ENCODE measurements around the gene TMEM50B.
A peak's percentile ranks its signal among the peaks of the same experiment; 100 is the strongest.
"Not testable (repeated sequence)": the region's sequence is repeated elsewhere in the genome, so short reads cannot be mapped to it uniquely, and the experiment has no call there.

TMEM50B gene

DNA sequence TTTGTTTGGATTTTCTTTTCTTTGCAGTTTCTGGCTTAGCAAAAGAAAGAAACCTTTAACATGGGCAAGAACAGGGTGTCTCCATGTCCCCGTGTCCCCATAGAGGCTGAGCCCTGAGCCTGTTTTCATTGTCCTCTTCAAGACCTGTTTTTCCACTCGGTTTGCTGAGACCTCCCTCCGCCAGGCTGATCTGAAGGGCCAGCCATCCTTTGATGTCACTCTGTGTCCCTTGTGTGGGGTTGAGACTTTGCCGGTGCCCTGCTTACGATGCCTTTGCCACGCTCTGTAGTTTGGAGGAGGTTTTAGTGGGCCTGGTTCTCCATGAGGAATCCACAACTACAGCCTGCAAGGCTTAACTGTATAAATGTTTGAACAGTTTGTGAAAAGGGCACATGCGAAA is 52.7 kb downstream of the TMEM50B start:
- no peak for DNase-seq (ENCODE audit: low spot score)

DNA sequence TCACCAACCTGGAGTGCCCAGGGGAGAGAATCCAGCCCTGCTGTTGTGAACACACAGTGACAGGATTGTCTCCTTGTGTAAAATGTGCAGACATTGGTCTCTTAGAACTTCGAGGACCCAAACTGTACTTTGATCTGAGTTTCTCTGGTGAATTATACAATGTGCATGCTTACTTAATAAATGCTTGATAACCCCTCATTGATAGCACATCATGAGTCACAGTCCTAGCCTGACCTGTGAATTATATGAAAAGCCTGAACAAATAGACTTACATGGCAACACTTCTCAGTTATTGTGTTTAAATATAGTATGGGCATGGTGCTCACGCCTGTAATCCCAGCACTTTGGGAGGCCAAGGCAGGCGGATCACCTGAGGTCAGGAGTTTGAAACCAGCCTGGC is 53.9 kb downstream of the TMEM50B start:
- no peak for DNase-seq (ENCODE audit: low spot score)

DNA sequence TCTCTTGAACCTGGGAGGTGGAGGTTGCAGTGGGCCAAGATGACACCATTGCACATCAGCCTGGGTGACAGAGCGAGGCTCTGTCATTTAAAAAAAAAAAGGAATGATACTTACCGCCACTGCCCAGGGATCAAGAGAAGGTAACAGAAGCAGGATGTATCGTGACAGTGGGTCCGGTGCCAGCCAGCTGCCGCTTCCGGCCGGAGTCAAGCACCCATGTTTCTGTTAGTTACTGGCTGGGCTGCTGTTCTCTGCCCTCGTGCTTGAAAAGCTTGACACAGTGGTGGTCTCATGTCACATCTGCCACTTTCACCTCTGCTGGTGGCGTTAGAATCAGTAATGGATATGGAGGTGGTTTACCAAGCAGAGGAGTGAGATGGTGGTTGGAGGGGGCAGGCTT is 55.6 kb downstream of the TMEM50B start:
- DNase-seq (ENCODE audit: low spot score), result no peak

DNA sequence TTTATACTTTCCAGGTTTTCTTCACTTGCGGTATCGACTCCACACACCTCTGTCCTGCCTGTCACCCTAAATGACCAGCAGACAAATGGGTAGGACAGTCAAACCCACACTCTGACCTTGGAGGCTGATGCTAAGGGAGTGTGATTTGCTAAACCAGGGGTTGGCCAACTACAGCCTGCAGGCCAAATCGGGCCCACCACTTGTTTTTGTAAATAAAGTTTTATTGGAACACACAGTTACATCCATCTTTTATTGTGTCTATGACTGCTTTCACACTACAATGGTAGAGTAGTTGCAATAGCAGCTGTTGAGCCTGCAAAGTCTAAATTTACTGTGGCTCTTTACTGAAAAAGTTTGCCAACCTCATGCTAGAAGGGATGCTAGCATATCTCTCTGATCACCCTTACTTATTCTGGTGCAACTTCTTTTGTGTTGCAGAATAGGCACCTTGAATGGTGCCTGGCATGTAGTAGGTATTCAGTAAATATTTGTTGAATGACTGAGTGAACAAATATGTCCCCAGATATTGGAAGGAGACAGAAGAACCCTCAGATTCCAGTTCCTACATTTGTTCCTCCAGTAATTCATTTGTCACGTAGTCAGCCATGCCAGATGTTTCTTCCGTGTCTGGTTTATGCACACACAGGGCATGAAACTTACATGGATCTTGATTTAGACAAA is 57.9 kb downstream of the TMEM50B start:
- no peak for DNase-seq (ENCODE audit: low spot score)

DNA sequence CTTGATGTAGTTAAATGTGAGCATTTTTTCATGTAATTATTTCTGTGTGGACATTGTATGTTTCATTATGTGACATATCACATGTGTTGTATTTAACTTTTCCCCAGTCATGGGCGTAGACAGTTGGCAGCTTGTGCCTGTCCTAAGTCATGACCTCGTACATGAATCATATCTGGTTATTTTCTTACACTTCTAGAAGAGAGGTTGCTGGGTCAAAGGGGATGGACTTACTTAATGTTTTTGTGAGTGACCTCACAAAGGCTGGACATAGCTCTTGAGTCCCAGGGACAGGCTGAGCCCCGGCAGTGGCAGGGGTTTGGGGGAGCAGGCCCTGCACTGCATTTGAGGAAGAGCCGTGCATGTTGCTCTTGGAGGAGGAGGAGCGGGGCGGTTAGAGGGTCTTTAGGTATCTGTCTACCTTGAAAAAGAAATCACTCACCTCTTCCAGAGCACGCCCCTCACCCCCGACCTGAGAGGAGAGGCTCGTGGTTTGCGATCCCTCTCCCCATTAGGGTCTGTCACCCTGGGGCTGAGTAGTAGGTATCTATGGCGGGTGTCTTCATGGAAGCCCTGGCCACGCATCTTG is 60.1 kb downstream of the TMEM50B start:
- no peak for DNase-seq (ENCODE audit: low spot score)

DNA sequence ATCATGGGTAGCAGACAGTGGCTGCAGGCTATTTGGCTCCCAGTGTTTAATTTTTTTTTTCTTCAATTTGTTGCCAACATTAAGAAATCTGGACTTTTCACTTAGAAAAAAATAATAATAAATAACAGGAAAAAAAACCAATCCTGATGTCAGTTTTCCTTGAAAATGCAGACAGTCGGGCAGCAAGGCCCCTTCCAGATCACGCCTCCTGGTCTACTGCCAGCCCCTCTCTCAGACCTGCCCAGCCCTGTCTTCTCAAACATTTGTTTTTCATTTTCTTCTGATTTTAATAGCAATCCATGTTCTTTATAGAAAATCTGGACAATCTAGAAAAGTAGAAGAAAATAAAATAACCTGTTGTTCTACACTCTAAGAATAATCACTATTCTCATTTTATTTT is 61.1 kb downstream of the TMEM50B start:
- no peak for DNase-seq (ENCODE audit: low spot score)

DNA sequence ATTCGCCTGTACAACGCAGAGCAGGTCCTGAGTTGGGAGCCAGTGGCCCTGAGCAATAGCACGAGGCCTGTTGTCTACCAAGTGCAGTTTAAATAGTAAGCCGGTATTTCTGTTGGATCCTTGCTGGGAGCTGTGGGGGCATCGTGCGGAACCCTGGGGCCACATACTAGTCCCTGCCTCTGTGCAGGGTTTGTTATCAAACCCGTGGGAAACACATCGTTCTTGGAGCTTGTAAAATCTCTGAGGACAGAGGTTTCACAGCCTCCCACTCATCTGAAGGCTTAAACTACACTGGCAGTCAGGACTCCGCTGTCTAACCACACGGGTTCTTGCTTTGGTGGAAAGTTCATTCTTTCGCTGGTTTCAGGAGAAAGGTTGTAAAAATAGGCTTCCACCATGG is 64.8 kb downstream of the TMEM50B start:
- DNase-seq (ENCODE audit: low spot score), result no peak

DNA sequence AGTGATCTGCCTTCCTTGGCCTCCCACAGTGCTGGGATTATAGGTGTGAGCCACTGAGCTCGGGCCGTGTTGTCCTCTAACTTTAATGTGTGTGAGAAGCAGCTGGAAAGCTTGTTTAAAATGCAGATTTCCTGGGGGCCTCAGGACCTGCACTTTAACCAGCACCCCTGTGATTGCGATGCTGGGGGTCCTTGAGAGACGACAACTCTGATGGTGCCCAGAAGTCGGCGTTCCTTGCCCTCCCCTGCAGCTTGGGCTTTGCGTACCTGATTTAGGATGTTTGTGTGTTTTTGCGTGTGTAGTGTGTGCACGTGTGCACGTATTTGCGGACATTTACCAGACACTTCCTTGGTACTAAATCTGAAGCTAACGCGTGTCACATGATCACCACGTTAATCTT is 65.7 kb downstream of the TMEM50B start:
- DNase-seq (ENCODE audit: low spot score), result no peak

DNA sequence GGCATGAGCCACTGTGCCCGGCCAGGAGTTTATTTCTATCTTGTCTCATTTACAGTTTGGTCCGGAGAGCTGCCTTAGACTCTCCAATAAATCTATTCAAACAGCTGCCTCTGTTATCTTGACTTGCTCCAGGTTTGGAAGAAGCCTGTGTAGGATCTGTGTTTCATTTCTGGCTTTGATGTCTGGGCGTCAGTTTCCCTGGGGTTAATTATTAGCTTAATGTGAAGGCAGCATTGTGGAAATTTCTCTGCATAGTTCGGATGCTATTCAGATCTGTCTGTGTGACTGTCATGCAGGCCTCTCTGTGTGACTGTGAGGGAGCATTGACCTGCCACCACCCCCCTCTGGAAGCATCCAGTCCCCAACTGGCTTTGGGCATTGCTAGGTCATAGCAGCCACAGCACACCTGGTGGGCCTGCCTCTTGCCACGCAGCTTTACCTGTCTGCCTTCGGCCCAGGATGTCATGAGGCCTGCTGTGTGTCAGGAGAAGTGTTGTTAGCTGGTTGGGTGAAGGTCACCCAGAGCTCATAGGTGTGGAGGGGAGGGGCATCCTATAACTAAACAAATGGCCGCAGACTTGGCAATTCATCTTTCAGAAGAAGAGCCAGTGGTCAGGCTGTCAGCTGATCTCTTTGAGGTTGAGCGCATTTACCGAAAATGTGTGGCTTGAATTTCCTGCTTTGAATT is 66.8 kb downstream of the TMEM50B start:
- no peak for DNase-seq (ENCODE audit: low spot score)

DNA sequence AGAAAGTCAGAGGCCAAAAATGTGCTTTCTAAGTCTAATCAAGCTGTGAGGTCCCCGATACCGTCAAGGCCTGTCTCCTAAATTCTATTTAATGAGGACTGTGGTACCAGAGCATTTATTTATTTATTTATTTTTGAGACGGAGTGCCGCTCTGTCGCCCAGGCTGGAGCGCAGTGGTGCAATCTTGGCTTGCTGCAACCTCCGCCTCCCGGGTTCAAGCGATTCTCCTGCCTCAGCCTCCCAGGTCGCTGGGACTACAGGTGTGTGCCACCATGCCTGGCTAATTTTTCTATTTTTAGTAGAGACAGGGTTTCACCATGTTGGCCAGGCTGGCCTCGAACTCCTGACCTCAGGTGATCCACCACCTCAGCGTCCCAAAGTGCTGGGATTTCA is 67.3 kb downstream of the TMEM50B start:
- DNase-seq (ENCODE audit: low spot score), result not testable (repeated sequence)

DNA sequence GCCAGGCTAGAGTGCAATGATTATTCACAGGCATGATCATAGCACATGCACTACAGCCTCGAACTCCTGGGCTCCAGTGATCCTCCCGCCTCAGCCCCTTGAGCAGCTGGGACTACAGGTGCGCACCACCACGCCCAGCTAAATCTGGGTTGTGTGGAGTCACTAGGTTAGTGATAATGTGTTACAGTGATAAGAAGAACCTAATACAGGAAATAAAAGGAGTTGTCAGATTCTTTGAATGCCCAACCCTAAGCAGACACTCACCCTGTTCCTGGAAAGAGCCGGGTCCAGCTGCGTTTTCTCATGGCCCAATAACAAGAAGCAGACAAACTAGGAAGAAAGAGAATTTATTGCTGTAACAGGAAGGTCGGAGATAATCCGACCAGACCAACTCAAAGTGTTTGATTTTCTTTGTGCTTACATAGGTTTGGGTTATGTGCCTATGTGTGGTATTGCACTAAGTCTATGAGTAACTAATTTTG is 67.8 kb downstream of the TMEM50B start:
- no peak for DNase-seq (ENCODE audit: low spot score)

DNA sequence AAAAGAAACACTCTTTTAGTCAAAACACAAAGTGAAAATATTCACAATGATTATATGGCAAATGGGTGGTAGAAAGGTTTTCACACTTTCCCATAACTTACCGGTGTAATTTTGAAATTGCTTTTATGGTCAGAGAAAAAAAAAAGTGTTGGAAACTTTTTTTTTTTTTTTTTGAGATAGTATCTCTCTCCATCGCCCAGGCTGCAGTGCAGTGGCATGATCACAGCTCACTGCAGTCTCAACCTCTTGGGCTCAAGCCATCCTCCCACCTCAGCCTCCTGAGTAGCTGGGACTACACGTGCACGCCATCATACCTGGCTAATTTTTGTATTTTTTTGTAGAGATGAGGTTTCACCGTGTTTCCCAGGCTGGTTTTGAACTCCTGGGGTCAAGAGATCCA is 73.3 kb downstream of the TMEM50B start:
- DNase-seq (ENCODE audit: low spot score), result no peak

DNA sequence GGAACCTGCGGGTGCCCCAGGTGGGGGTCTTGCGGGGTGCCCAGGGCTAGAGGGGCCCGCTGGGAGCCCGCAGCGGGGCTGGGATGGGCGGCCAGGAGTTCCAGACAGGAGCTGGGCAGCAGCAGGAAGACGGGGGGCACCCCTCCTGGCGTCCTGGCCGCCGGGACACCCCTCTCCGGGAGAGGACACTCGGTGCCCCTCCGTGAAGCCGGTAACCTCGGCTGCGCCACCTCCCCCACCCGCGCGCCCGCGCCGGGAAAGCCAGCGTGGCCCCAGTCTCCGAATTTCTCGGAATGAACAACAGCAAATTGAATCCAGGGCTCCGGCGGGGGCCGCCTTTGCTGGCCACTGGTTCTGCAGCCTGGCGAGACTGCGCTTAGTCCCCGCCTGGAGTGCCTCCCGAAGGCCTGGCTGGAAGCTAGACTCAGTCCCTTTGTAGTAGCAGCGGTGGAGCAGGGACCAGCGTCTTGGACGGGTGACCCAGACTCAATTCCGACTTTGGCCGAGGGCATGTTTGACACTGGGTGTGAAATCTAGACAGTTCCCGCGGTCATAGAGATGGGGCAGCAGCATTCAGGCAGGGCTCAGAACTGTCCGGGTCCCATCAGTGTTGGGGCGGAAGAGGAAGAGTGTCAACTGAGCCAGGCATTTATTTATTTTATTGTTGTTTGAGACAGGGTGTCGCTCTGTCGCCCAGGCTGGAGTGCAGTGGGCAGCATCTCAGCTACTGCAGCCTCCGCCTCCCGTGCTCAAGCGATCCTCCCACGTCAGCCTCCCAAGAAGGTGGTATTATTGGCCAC is 75.8 kb downstream of the TMEM50B start:
- peak; percentile 38 for DNase-seq (ENCODE audit: low spot score)

DNA sequence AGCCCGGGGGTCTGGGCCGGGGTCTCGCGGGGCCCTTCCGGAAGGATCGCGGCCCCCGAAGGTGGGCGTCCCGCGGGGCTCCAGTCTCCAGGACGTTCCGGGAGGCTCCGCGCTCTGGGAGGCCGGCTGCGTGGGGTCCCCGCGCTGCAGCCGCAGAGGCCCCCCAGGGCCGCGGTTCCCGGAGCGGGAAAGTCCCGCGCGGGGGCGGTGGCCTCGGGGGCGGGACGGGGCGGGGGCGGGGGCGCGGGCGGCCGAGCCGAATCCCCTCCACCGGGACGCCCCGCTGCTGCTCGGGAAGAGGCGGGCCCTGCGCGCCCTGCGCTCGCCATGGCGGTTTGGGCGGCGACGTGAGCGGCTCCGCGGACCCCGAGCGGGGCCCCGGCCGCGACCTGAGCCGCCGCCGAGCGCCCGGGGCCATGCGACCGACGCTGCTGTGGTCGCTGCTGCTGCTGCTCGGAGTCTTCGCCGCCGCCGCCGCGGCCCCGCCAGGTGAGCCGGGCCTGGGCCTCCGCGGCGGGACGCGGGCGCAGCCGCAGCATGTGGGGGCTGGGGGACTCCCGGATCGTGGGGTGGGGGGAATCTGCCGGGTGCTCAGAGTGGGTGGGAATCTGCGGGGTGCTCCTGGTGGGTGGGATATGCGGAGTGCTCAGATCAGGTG is 76.5 kb downstream of the TMEM50B start, which contains the start of gene IFNGR2:
Gene IFNGR2 (plus strand): TSS at position 286 of the 658 bp plus-strand sequence. CDS start 131 bp downstream, at position 417.
- DNase-seq (ENCODE audit: low spot score), result no peak

DNA sequence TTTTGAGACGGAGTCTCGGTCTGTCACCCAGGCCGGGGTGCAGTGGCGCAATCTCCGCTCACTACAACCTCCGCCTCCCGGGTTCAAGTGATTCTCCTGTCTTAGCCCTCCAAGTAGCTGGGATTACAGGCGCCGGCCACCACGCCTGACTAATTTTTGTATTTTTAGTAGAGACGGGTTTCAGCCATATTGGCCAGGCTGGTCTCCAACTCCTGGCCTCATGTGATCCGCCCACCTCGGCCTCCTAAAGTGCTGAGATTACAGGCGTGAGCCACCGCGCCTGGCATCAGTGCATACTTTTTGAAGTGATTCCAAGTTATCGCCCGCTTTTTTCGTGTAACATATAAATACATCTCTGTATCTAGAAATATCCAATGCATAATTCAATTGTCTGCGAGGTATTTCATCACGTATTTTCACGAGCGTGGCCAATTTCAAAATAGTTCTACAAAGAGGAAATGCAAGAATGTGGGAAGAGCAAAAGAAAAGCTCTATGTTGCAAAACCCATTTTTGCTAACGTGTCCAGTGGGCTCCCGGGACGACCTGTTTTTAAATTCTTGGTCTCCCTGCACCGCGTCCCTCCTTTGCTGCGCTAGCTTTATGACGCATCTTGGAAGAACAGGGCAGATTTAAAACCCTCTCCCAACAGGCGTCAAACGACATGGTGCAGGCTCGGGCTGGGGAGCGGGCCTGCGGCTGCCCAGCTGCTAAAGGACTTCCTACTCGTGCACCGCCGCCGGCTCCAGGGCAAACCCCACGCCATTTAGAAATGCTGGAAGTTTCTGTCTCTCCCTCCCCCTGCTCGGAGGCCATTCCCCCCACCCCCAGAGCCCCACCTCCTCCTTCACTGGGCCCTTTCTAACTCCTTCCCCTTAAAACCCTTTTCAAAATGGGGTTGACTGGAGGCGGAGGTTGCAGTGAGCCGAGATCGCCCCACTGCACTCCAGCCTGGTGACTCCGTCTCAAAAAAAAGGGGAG is 77.5 kb downstream of the TMEM50B start:
- DNase-seq (ENCODE audit: low spot score), result peak; percentile 53

DNA sequence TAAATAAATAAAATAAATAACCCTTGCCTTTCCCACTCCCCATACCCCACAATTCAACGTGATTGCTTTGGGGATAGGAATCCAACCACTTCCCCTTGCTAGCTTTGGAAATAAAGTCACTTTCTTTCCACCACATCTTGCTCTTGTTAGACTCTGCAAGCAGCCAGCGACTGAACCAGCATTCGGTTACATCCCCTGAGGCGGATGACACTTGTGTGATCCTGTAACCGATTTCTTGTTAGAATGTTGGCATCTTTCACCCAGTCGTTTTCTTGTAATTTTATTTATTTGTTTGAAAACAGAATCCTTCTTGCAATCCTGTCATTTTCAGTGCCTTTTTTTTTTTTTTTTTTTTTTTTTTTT is 78.2 kb downstream of the TMEM50B start:
- no peak for DNase-seq (ENCODE audit: low spot score)

Data from putamen (tissue), 1 donor.